Stimulated activated CD8-positive, alpha-beta memory T cell treated with anti-CD3 and anti-CD28 coated beads, Interleukin-7, amount 100 ng/mL, for 48 hours (primary cell): ENCODE results near the gene CHRNA4.

ENCODE experiments used
- DNase-seq, 2 donors: peaks; one replicate each; pipeline ENCODE4 v3.0.0-alpha.2; 2020; ENCODE audit warnings: low read depth in 1 of 2; ENCODE audit errors: extremely low read depth in 1 of 2

Gene CHRNA4

GRCh38 chr20:63379296-63379695 lies 18.1 kb upstream of the CHRNA4 start:
- no peak for DNase-seq

GRCh38 chr20:63378626-63379025 lies 17.5 kb upstream of the CHRNA4 start:
- no peak for DNase-seq

GRCh38 chr20:63377951-63378381 lies 16.8 kb upstream of the CHRNA4 start:
- no peak for DNase-seq

GRCh38 chr20:63377256-63377941 lies 16.2 kb upstream of the CHRNA4 start:
- no peak for DNase-seq

- DNase-seq = no peak
These were observed 15.4 kb upstream of the CHRNA4 start for GRCh38 chr20:63376283-63377250.

- no peak for DNase-seq
These were observed 14.3 kb upstream of the CHRNA4 start for GRCh38 chr20:63375438-63375837.

- no peak for DNase-seq
These were observed 13.4 kb upstream of the CHRNA4 start for GRCh38 chr20:63374504-63374903.

GRCh38 chr20:63373996-63374395 lies 12.8 kb upstream of the CHRNA4 start:
- no peak for DNase-seq

GRCh38 chr20:63372971-63373885 lies 12.1 kb upstream of the CHRNA4 start:
- DNase-seq = no peak

GRCh38 chr20:63371291-63371865 lies 10.2 kb upstream of the CHRNA4 start:
- DNase-seq = no peak

- no peak for DNase-seq
These were observed 9.6 kb upstream of the CHRNA4 start for GRCh38 chr20:63370618-63371187.

- no peak for DNase-seq
These were observed 8.8 kb upstream of the CHRNA4 start for GRCh38 chr20:63369724-63370617.

- DNase-seq = no peak
These were observed 7.9 kb upstream of the CHRNA4 start for GRCh38 chr20:63369024-63369530.

GRCh38 chr20:63368151-63368550 lies 7.0 kb upstream of the CHRNA4 start:
- DNase-seq = no peak

GRCh38 chr20:63367446-63368055 lies 6.4 kb upstream of the CHRNA4 start:
- DNase-seq = no peak

GRCh38 chr20:63366390-63367365 lies 5.5 kb upstream of the CHRNA4 start:
- no peak for DNase-seq

- DNase-seq = no peak
These were observed 4.6 kb upstream of the CHRNA4 start for GRCh38 chr20:63365601-63366389.
